KMS-11 (cell line): ENCODE results near the gene STAP2.

Experiments
- H2AFZ ChIP-seq: fragments of 200-600 bp; sonication (generic); 2 replicates; pipeline ENCODE4 v1.6.1; 2016; ENCODE audit warnings: antibody characterized with exemption, mixed run types, low read depth
- H3K27ac ChIP-seq: fragments of 200-600 bp; sonication (generic); 2 replicates; pipeline ENCODE4 v1.6.1; 2016; ENCODE audit warnings: mild to moderate bottlenecking, mixed run types
- H3K27me3 ChIP-seq: fragments of 200-600 bp; sonication (generic); 2 replicates; pipeline ENCODE4 v1.6.1; 2017; ENCODE audit warnings: mild to moderate bottlenecking, low read depth, mixed run types, moderate library complexity; ENCODE audit not compliant: insufficient read depth
- H3K36me3 ChIP-seq: fragments of 200-600 bp; sonication (generic); 2 replicates; pipeline ENCODE4 v1.6.1; 2017; ENCODE audit warnings: mild to moderate bottlenecking, mixed run types; ENCODE audit not compliant: insufficient read depth
- H3K4me1 ChIP-seq: fragments of 200-600 bp; sonication (generic); 2 replicates; pipeline ENCODE4 v1.6.1; 2016; ENCODE audit warnings: mild to moderate bottlenecking, low read depth, mixed run types; ENCODE audit not compliant: poor library complexity, severe bottlenecking
- H3K4me2 ChIP-seq: fragments of 200-600 bp; sonication (generic); 2 replicates; pipeline ENCODE4 v1.7.0; 2016; ENCODE audit warnings: mild to moderate bottlenecking, mixed run types
- H3K4me3 ChIP-seq: fragments of 200-600 bp; sonication (generic); IDR thresholded peaks from 2 replicates; pipeline ENCODE4 v1.6.1; 2017; ENCODE audit warnings: low read depth, low read length, mixed read lengths; ENCODE audit not compliant: insufficient read depth
- H3K79me2 ChIP-seq: fragments of 200-600 bp; sonication (generic); 2 replicates; pipeline ENCODE4 v1.6.1; 2016; ENCODE audit warnings: low read depth, mixed run types; ENCODE audit not compliant: insufficient read depth
- H3K9ac ChIP-seq: fragments of 200-600 bp; sonication (generic); 2 replicates; pipeline ENCODE4 v1.6.1; 2016; ENCODE audit warnings: mild to moderate bottlenecking, mixed run types
- H4K20me1 ChIP-seq: fragments of 200-600 bp; sonication (generic); 2 replicates; pipeline ENCODE4 v1.6.1; 2016; ENCODE audit warnings: mild to moderate bottlenecking, mixed run types; ENCODE audit not compliant: insufficient read depth
- TF ChIP-seq, protein P1 (sequence below): fragments of 200-600 bp; sonication (generic); conservative IDR thresholded peaks from 2 replicates; pipeline ENCODE4 v1.6.1; 2017; ENCODE audit warnings: low read depth, mild to moderate bottlenecking, antibody characterized with exemption, low read length, moderate library complexity, mixed read lengths

The STAP2 gene

DNA sequence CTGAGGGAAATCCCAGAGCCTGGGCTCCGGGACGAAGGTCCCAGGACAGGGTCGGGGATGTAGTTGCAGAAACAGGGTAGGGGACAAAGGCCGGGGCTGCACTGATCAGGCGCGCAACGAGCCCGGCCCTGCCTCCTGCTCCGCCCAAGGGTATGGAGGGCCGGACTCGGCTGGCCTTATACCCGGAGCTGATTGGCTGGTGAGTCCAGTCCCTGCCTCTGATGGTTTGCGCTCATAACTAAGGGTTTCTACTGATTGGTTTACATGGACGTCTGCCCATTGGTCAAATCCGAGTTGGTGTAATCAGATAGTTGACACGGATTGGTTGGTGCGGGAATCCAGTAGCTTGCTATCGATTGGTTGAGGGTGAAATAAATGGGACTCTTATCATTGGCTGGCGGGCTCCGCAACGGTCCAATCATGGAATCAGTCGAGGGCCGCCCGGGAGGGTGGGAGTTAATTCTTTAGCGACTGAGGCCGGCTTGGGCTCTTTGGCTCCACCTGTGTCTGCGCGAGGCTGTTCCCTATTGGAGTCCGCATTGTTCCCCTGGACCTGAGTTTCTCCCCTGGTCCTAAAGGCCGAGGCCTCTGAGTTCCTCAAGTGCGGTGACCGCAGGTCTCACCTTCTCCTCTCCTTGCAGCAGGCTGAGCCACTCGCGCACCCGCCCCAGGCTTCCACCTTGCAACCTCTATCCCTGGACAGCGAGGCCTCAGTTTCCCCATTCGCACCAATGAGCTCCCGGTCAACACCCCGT is 4.2 kb upstream of the STAP2 start:
- Histone ChIP-seq H3K9ac (peak overlapping the region; percentile 52; the same call in 1 of the 2 replicates), H3K36me3 (no peaks in the 10 kb centered on the region), H3K4me1 (no peaks in the 10 kb centered on the region), H2AFZ (peak overlapping the region; percentile 93), H4K20me1 (no peaks in the 10 kb centered on the region), H3K4me3 (no peak overlapping the region), H3K79me2 (no peaks in the 10 kb centered on the region), H3K4me2 (peak overlapping the region; percentile 86), H3K27me3 (no peaks in the 10 kb centered on the region), H3K27ac (peak overlapping the region; percentile 58)
- TF ChIP-seq, protein P1, sequence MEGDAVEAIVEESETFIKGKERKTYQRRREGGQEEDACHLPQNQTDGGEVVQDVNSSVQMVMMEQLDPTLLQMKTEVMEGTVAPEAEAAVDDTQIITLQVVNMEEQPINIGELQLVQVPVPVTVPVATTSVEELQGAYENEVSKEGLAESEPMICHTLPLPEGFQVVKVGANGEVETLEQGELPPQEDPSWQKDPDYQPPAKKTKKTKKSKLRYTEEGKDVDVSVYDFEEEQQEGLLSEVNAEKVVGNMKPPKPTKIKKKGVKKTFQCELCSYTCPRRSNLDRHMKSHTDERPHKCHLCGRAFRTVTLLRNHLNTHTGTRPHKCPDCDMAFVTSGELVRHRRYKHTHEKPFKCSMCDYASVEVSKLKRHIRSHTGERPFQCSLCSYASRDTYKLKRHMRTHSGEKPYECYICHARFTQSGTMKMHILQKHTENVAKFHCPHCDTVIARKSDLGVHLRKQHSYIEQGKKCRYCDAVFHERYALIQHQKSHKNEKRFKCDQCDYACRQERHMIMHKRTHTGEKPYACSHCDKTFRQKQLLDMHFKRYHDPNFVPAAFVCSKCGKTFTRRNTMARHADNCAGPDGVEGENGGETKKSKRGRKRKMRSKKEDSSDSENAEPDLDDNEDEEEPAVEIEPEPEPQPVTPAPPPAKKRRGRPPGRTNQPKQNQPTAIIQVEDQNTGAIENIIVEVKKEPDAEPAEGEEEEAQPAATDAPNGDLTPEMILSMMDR, result peak; percentile 35; the same call in 1 of the 2 replicates

DNA sequence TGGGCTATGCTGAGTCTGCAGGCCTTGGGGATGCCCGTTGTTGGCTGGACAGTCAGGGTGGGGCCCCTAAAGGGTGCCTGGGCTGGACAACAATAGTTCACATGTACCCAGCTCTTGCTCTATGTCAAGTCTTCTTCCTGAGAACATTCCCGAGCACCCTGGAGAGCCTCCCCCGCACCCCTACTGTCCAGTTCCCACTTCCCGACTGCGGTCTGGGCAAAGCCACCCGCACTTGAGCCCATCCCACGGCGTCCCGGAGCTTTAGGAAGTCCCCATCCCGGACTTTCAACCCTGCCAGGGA is 3.6 kb upstream of the STAP2 start:
- TF ChIP-seq, protein P1, result no peak
- Histone ChIP-seq H3K9ac (peak overlapping the region; percentile 41; the same call in 1 of the 2 replicates), H3K4me2 (peak overlapping the region; percentile 73), H3K79me2 (no peaks in the 10 kb centered on the region), H2AFZ (peak overlapping the region; percentile 93), H3K27me3 (no peaks in the 10 kb centered on the region), H4K20me1 (no peaks in the 10 kb centered on the region), H3K27ac (no peak overlapping the region), H3K36me3 (no peaks in the 10 kb centered on the region), H3K4me1 (no peaks in the 10 kb centered on the region), H3K4me3 (no peak overlapping the region)

DNA sequence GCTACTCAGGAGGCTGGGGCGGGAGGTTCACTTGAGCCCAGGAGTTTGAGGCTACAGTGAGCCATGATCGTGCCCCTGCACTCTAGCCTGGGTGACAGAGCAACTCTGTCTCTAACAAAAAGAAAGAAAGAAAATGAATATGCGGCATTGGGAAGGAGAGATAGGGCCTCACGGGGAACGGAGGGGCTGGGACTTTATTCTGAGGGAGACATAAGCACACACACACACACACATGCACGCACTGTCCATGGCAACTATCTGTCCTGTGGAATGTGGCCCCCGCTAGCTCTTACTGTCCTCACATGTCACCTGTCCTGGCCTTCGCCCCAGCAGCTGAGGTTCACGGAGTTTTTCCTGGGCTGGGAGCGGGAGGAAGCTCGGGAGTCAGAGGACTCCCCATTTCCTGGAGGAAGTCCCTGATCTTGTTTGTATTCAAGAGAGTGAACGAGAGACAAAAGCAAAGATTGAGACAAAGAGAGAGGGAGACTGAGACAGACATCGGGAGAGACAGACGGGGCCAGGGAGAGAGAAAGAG is 654 bp downstream of the STAP2 start:
- no peaks in the 10 kb centered on the region for H4K20me1 ChIP-seq
- peak overlapping the region; percentile 18; the same call in 1 of the 2 replicates for H3K9ac ChIP-seq
- H3K4me3 ChIP-seq, result no peak overlapping the region
- TF ChIP-seq, protein P1, result no peak
- H3K4me2 ChIP-seq, result peak overlapping the region; percentile 51; the same call in 1 of the 2 replicates
- H3K4me1 ChIP-seq, result no peaks in the 10 kb centered on the region
- no peak overlapping the region for H3K27ac ChIP-seq
- H3K79me2 ChIP-seq, result no peaks in the 10 kb centered on the region
- peak overlapping the region; percentile 75 for H2AFZ ChIP-seq
- no peaks in the 10 kb centered on the region for H3K27me3 ChIP-seq
- no peaks in the 10 kb centered on the region for H3K36me3 ChIP-seq

DNA sequence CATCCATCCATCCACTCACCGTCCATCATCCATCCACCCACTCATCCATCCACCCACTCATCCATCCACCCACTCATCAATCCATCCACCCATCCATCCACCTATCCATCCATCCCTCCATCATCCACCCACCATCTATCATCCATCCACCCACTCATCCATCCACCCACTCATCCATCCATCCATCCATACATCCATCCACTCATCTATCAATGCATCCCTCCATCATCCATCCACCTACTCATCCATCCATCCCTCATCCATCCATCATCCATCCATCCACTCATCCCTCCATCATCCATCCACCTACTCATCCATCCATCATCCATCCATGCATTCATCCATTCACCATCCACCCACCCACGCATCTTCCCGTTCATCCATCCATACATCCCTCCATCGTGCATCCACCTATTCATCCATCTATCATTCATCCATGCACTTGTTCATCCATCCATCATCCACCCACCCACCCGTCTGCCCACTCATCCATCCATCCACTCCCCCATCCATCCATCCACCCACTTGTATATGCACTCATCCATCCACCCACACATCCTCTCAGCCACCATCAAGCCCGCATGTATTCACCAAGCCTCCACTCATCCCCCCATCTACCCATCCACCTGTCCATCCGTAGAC is 3.6 kb downstream of the STAP2 start:
- no peak overlapping the region for H2AFZ ChIP-seq
- H3K36me3 ChIP-seq, result no peaks in the 10 kb centered on the region
- no peak overlapping the region for H3K4me2 ChIP-seq
- no peak overlapping the region for H3K27ac ChIP-seq
- TF ChIP-seq, protein P1, result no peak
- no peaks in the 10 kb centered on the region for H4K20me1 ChIP-seq
- no peaks in the 10 kb centered on the region for H3K27me3 ChIP-seq
- H3K4me3 ChIP-seq, result no peak overlapping the region
- H3K79me2 ChIP-seq, result no peaks in the 10 kb centered on the region
- no peaks in the 10 kb centered on the region for H3K4me1 ChIP-seq
- no peak overlapping the region for H3K9ac ChIP-seq
